Sigmoid colon (tissue), 7 donors: ENCODE measurements around the gene SCN4B. TPM values are rescaled to one million over a fixed set of nuclear protein-coding genes. Genes with fewer than 3 reads are reported as not detected.

Experiments used
- DNase-seq: peaks from one replicate; pipeline ENCODE4 v3.0.0-alpha.2; 2019
- H3K27ac ChIP-seq, 4 donors: fragments of 200-600 bp; sonication (generic); one replicate each; pipeline ENCODE4 v1.5.1; 2016 to 2019; ENCODE audit warnings: mild to moderate bottlenecking in 1 of 4
- H3K27me3 ChIP-seq, 3 donors: fragments of 200-600 bp; sonication (generic); one replicate each; pipeline ENCODE4 v1.5.1; 2019; ENCODE audit warnings: mild to moderate bottlenecking in 1 of 3
- H3K36me3 ChIP-seq, 4 donors: fragments of 200-600 bp; sonication (generic); one replicate each; pipeline ENCODE4 v1.5.1; 2016 to 2019
- H3K4me1 ChIP-seq, 4 donors: fragments of 200-600 bp; sonication (generic); one replicate each; pipeline ENCODE4 v1.5.1; 2017 to 2019
- H3K4me3 ChIP-seq, 4 donors: fragments of 200-600 bp; sonication (generic); one replicate each; pipeline ENCODE4 v1.5.1; 2017 to 2019; ENCODE audit warnings: mild to moderate bottlenecking in 2 of 4, moderate library complexity in 1 of 4
- H3K9me3 ChIP-seq, 4 donors: fragments of 200-600 bp in 3 of 4; sonication (generic) in 3 of 4; one replicate each; pipeline versions ENCODE4 v1.5.1 to v1.6.1; 2013 to 2019
- CTCF ChIP-seq, 4 experiments: fragments of 450-650 bp in 3 of 4; fragments of 200-600 bp in 1 of 4; IDR thresholded peaks; one replicate each; pipeline ENCODE4 v1.5.1; 2016 to 2019; ENCODE audit warnings: antibody characterized with exemption in 4 of 4, mild to moderate bottlenecking in 3 of 4, moderate library complexity in 2 of 4
- EP300 ChIP-seq, 4 donors: sonication (generic); formaldehyde crosslinking; IDR thresholded peaks; one replicate each; pipeline ENCODE4 v1.6.1; 2017; ENCODE audit warnings: antibody characterized with exemption in 4 of 4
- POLR2A ChIP-seq, 2 donors: fragments of 450-650 bp; IDR thresholded peaks; one replicate each; pipeline ENCODE4 v1.6.1; 2016; ENCODE audit warnings: antibody characterized with exemption in 2 of 2, mild to moderate bottlenecking in 2 of 2, moderate library complexity in 2 of 2
- POLR2AphosphoS5 ChIP-seq, 4 donors: sonication (generic); formaldehyde crosslinking; IDR thresholded peaks; one replicate each; pipeline ENCODE4 v1.6.1; 2017; ENCODE audit warnings: antibody characterized with exemption in 4 of 4
- WGBS, 2 donors: extraction: QIAGEN DNeasy Blood & Tissue Kit; methylation state at CpG; one replicate each; pipeline ENCODE4 v1.1.7; 2013; 5-methylcytosine and 5-hydroxymethylcytosine counted together
- intact Hi-C: fragments of 100-400 bp; cut with DNase I; formaldehyde crosslinking; loops from one replicate; pipeline ENCODE4 v1.15.1; 2023
- polyA plus RNA-seq, 3 donors: library from polyadenylated mRNA; stranded (reverse); fragments of 200-250 nt; gene quantifications; one replicate each; pipeline ENCODE4 v1.2.3, GENCODE V29; 2013
- total RNA-seq, 4 donors: library from RNA; depleted of rRNA; stranded (reverse); fragments of >200 nt; gene quantifications; one replicate each; pipeline ENCODE4 v1.1.0, GENCODE V29; 2016
- donor health status: healthy with polysubstance abuse.
- donor health status: Bipolar disorder and iron deficiency.
- donor health status: healthy.

Gene SCN4B
- total and polyA plus RNA-seq, 7 donors, result 0.92 to 2.2 (median 1.3) TPM

- Histone ChIP-seq H3K4me3 (no peak overlapping the region), H3K4me1 (no peaks in the 10 kb centered on the region), H3K27ac (no peak overlapping the region), H3K27me3 (no peaks in the 10 kb centered on the region), H3K36me3 (no peaks in the 10 kb centered on the region), H3K9me3 (no peaks in the 10 kb centered on the region)
- no peak for TF ChIP-seq POLR2AphosphoS5 (IDR thresholded peaks at IDR 0.05)
- TF ChIP-seq EP300 (IDR thresholded peaks at IDR 0.05), result no peak
- DNase-seq, result no peak
- 66 to 93% methylated on average over 9 of the region's 9 CpGs for WGBS, 2 donors
- intact Hi-C loops, result no loop called here
Observed at GRCh38 chr11:118117790-118118601, 34.6 kb downstream of the SCN4B start.

- Histone ChIP-seq H3K27ac (no peak overlapping the region), H3K36me3 (no peaks in the 10 kb centered on the region), H3K4me3 (no peak overlapping the region), H3K4me1 (no peaks in the 10 kb centered on the region), H3K27me3 (no peaks in the 10 kb centered on the region), H3K9me3 (no peaks in the 10 kb centered on the region)
- TF ChIP-seq POLR2AphosphoS5 (IDR thresholded peaks at IDR 0.05), result no peak
- TF ChIP-seq CTCF (IDR thresholded peaks at IDR 0.05), result no peak
- TF ChIP-seq POLR2A (IDR thresholded peaks at IDR 0.05), result no peak
- TF ChIP-seq EP300 (IDR thresholded peaks at IDR 0.05), result no peak
- intact Hi-C loops, result no loop called here
- DNase-seq, result no peak
- 94 to 95% methylated on average over 7 of the region's 7 CpGs for WGBS, 2 donors
Observed at GRCh38 chr11:118115048-118115447, 37.6 kb downstream of the SCN4B start.

- no peaks in the 10 kb centered on the region for H3K27me3 ChIP-seq
- no peak overlapping the region for H3K4me3 ChIP-seq
- H3K36me3 ChIP-seq, result no peaks in the 10 kb centered on the region
- 86 to 96% methylated on average over 1 of the region's 1 CpG for WGBS, 2 donors
- H3K27ac ChIP-seq, result no peak overlapping the region
- TF ChIP-seq CTCF (IDR thresholded peaks at IDR 0.05) (no peak), EP300 (IDR thresholded peaks at IDR 0.05) (no peak), POLR2A (IDR thresholded peaks at IDR 0.05) (no peak), POLR2AphosphoS5 (IDR thresholded peaks at IDR 0.05) (no peak)
- no peaks in the 10 kb centered on the region for H3K4me1 ChIP-seq
- DNase-seq, result no peak
- H3K9me3 ChIP-seq, result no peaks in the 10 kb centered on the region
- intact Hi-C loops, result no loop called here
Observed at GRCh38 chr11:118114266-118114665, 38.4 kb downstream of the SCN4B start.

- Histone ChIP-seq H3K36me3 (no peaks in the 10 kb centered on the region), H3K27me3 (no peaks in the 10 kb centered on the region), H3K4me3 (no peak overlapping the region), H3K27ac (no peak overlapping the region), H3K4me1 (no peaks in the 10 kb centered on the region), H3K9me3 (no peaks in the 10 kb centered on the region)
- WGBS, 2 donors, result 89 to 93% methylated on average over 11 of the region's 11 CpGs
- no peak for DNase-seq
- TF ChIP-seq CTCF (IDR thresholded peaks at IDR 0.05), result no peak
- intact Hi-C loops, result no loop called here
Observed at GRCh38 chr11:118112711-118113430, 39.8 kb downstream of the SCN4B start.

- no peaks in the 10 kb centered on the region for H3K9me3 ChIP-seq
- no peaks in the 10 kb centered on the region for H3K4me1 ChIP-seq
- no peak for DNase-seq
- intact Hi-C loops, result no loop called here
- H3K27ac ChIP-seq, result no peak overlapping the region
- TF ChIP-seq EP300 (IDR thresholded peaks at IDR 0.05) (no peak), POLR2A (IDR thresholded peaks at IDR 0.05) (no peak)
- no peak overlapping the region for H3K4me3 ChIP-seq
- H3K36me3 ChIP-seq, result no peaks in the 10 kb centered on the region
- WGBS, 2 donors, result 91% methylated on average over 6 of the region's 6 CpGs
- no peaks in the 10 kb centered on the region for H3K27me3 ChIP-seq
Observed at GRCh38 chr11:118111744-118112035, 40.9 kb downstream of the SCN4B start.
